HFFc6 (cell line): ENCODE results near the gene PFKFB4. TPM values are rescaled to one million over a fixed set of nuclear protein-coding genes. Genes with fewer than 3 reads are reported as not detected.
"Not testable (repeated sequence)": the region's sequence is repeated elsewhere in the genome, so short reads cannot be mapped to it uniquely, and the experiment has no call there.

Experiments
- DNase-seq: peaks from one replicate; pipeline ENCODE4 v3.0.0-alpha.2; 2018
- H3K27ac Mint-ChIP-seq: 2 replicates; pipeline ENCODE4 v1.8.0; 2020; ENCODE audit warnings: mild to moderate bottlenecking, mixed read lengths
- H3K27me3 Mint-ChIP-seq: 2 replicates; pipeline ENCODE4 v1.8.0; 2021; ENCODE audit warnings: mild to moderate bottlenecking, moderate library complexity, mixed read lengths; ENCODE audit not compliant: insufficient read depth
- H3K36me3 Mint-ChIP-seq: 2 replicates; pipeline ENCODE4 v1.8.0; 2021; ENCODE audit warnings: low read depth, mixed read lengths
- H3K4me1 Mint-ChIP-seq: 2 replicates; pipeline ENCODE4 v1.8.0; 2020; ENCODE audit warnings: low read depth, mixed read lengths
- H3K4me3 Mint-ChIP-seq: 2 replicates; pipeline ENCODE4 v1.8.0; 2020; ENCODE audit warnings: mild to moderate bottlenecking, moderate library complexity, mixed read lengths
- H3K9me3 Mint-ChIP-seq: 2 replicates; pipeline ENCODE4 v1.8.0; 2020; ENCODE audit warnings: mild to moderate bottlenecking, mixed read lengths
- total RNA-seq, 6 experiments: library from RNA; stranded (reverse); fragmentation: NEBNext Ultra II Directional; extraction: Animal tissue kit (Norgen Biotek cat#: 25700); gene quantifications; 2 replicates in 1 of 6; 3 replicates in 5 of 6; pipeline ENCODE4 v1.2.3, GENCODE V29; 2021
- TF ChIP-seq, protein P1 (sequence below): fragments of 200-600 bp; sonication (generic); IDR thresholded peaks from 2 replicates; pipeline ENCODE4 v1.5.0; 2021; ENCODE audit warnings: antibody characterized with exemption, mild to moderate bottlenecking

Gene PFKFB4
- total RNA-seq, 6 experiments from 2014 or later, result 7.5 to 10.5 (median 8.9) TPM

DNA sequence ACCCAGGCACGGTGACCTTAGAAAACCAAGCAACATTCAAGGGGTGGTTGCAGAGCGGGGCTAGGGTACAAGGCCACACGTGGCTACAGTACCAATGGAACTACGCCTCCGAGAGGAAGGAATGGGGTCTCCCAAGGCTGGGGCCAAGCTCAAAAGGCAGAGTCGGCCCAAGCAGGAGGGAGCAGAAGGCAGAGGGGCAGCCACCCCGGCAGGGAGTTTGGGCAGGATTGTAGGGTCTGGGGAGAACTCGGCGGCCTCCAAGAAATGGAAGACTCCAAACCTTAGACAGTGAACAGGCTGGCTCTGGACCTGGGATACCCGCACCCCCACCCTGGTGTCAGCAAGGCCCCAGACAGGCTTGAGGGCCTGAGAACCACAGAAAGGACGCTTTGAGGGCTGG lies 81.4 kb downstream of the PFKFB4 start:
- Mint-ChIP-seq H3K9me3 (no peaks in the 10 kb centered on the region), H3K4me3 (no peak overlapping the region), H3K36me3 (peaks cover 7% of the 10 kb centered on the region), H3K27ac (no peak overlapping the region), H3K4me1 (peaks cover 9% of the 10 kb centered on the region), H3K27me3 (peaks cover 3% of the 10 kb centered on the region; the same call in 1 of the 2 replicates)
- TF ChIP-seq, protein P1, sequence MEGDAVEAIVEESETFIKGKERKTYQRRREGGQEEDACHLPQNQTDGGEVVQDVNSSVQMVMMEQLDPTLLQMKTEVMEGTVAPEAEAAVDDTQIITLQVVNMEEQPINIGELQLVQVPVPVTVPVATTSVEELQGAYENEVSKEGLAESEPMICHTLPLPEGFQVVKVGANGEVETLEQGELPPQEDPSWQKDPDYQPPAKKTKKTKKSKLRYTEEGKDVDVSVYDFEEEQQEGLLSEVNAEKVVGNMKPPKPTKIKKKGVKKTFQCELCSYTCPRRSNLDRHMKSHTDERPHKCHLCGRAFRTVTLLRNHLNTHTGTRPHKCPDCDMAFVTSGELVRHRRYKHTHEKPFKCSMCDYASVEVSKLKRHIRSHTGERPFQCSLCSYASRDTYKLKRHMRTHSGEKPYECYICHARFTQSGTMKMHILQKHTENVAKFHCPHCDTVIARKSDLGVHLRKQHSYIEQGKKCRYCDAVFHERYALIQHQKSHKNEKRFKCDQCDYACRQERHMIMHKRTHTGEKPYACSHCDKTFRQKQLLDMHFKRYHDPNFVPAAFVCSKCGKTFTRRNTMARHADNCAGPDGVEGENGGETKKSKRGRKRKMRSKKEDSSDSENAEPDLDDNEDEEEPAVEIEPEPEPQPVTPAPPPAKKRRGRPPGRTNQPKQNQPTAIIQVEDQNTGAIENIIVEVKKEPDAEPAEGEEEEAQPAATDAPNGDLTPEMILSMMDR, result no peak
- no peak for DNase-seq

DNA sequence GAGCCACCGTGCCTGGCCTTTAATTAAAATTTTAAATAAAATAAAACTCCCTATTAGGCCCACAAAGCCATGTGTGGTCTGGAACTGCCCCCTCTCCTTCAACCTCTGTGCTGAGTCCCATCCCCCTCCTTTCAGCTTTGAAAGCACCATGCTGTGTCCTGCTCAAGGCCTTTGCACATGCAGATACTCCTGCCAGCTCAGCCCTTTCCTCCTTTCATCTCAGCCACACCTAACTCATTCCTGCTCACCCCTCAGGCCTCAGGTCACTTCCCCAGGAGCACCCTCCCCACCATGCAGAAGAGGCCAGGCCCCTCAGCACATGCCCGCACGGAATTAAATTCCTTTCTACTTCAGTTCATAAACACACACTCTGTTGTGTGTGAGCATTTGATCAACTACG lies 82.0 kb downstream of the PFKFB4 start:
- Mint-ChIP-seq H3K27me3 (peaks cover 3% of the 10 kb centered on the region), H3K9me3 (no peaks in the 10 kb centered on the region), H3K36me3 (peaks cover 5% of the 10 kb centered on the region; the same call in 1 of the 2 replicates), H3K27ac (no peak overlapping the region), H3K4me3 (no peak overlapping the region), H3K4me1 (peaks cover 15% of the 10 kb centered on the region)
- TF ChIP-seq, protein P1, result no peak
- DNase-seq, result no peak

DNA sequence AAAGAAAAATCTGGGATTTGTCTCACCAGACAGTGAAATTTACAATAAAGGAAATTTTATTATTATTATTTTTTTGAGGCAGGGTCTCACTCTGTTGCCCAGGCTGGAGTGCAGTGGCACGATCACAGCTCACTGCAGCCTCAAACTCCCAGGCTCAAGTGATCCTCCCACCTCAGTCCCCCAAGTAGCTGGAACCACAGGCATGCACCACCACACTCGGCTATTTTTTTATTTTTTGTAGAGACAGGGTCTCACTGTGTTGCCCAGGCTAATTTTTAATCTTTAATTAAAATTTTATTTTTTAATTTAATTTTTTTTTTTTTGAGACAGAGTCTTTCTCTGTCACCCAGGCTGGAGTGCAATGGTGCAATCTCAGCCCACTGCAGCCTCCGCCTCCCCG lies 82.6 kb downstream of the PFKFB4 start:
- not testable (repeated sequence) for H3K27me3 Mint-ChIP-seq, H3K9me3 Mint-ChIP-seq, DNase-seq, H3K4me3 Mint-ChIP-seq, H3K36me3 Mint-ChIP-seq, H3K27ac Mint-ChIP-seq
- H3K4me1 Mint-ChIP-seq, result peaks cover 21% of the 10 kb centered on the region

DNA sequence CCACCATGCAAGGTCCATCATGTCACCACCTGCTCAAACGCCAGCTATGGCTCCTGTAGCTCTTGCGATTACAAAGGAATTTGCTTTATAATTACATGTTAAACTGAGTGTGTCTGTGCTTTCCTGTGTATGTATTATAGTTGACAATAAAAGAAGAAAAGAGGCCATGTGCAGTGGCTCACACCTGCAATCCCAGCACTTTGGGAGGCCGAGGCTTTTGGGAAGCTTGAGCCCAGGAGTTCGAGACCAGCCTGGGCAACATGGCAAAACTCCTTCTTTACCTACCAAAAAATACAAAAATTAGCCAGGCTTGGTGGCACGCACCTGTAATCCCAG lies 83.0 kb downstream of the PFKFB4 start:
- Mint-ChIP-seq H3K27ac (peak overlapping the region; percentile 100), H3K4me1 (peaks cover 25% of the 10 kb centered on the region), H3K4me3 (peak overlapping the region; percentile 99; the same call in 1 of the 2 replicates), H3K27me3 (peaks cover 5% of the 10 kb centered on the region), H3K9me3 (no peaks in the 10 kb centered on the region), H3K36me3 (peaks cover 11% of the 10 kb centered on the region; the same call in 1 of the 2 replicates)
- TF ChIP-seq, protein P1, result no peak
- DNase-seq, result no peak

DNA sequence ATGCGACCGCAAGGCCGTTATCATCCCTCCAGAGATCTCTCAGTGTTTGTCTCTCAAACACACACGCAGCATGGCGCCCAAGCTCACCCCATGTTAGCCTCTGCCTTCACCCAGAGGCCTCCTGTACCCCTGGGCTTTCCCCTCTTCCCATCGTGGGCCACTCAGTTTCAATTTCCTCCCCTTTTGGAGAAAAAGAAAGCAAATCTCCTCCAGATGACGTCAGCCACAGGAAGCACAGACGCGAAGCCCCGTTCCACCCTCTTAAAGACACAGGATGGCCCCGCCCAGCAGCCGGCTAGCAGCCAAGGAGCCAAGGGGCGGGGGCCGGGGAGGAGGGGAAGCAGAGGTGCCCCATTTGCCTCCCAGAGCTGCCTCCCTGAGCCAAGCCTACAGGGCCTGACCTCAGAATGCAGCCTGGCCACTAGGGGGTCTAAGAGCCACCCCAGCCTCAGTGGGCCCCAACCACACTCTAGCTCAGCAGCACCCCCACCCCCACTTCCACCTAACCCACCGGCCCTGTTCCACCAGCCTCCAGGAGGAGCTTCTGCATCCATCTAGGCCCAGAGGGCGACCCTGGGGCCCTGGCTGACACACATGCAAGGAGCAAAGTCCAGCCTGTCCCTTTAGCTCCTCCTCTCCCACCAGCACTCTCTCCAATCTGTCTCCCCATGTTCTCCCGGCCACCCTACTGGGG lies 83.5 kb downstream of the PFKFB4 start:
- Mint-ChIP-seq H3K9me3 (no peaks in the 10 kb centered on the region), H3K4me1 (peaks cover 30% of the 10 kb centered on the region), H3K27me3 (peaks cover 5% of the 10 kb centered on the region), H3K36me3 (peaks cover 12% of the 10 kb centered on the region; the same call in 1 of the 2 replicates), H3K4me3 (peak overlapping the region; percentile 99), H3K27ac (peak overlapping the region; percentile 100)
- TF ChIP-seq, protein P1, result peak; percentile 74
- peak; percentile 84 for DNase-seq

DNA sequence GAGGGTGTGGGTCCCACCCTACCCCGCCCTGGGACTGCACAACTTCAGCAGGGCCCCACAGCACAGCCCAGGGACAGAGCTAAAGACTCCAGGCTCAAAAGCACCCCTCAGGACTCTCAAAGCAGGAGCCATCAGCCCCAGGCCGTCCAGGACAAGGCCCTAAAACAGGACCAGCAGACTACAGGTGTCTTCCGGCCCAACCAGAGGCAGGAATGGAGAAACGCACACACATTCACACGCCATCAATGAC lies 84.0 kb downstream of the PFKFB4 start:
- Mint-ChIP-seq H3K27me3 (peaks cover 5% of the 10 kb centered on the region), H3K27ac (peak overlapping the region; percentile 100), H3K4me3 (peak overlapping the region; percentile 99), H3K4me1 (peaks cover 35% of the 10 kb centered on the region), H3K36me3 (peaks cover 17% of the 10 kb centered on the region; the same call in 1 of the 2 replicates), H3K9me3 (no peaks in the 10 kb centered on the region)
- DNase-seq, result no peak
- TF ChIP-seq, protein P1, result no peak
